Inferior parietal cortex (tissue), 1 donor: ENCODE measurements around the gene ZNF804B.

Experiments
- DNase-seq: peaks from one replicate; pipeline ENCODE4 v3.0.0-alpha.2; 2016; ENCODE audit errors: extremely low spot score

Gene ZNF804B

DNA sequence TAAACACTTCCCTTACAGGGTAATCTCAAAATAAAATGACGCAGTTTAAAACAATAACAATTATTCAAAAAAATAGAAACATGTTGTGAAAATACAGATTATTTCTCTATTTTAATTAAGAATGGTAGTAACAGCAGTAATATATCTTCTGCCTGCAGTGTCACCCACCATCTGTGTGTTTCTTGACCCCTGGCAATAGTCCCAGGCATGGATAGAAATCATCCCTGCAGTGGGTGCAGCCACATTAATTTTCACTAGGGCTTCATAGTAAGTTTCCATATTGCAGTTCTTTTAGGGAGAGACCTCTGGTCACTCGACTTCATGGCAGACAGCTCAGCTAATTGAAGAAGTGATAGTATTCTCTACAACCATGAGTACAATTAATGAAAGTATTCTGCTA, 506.1 kb downstream of the ZNF804B start:
- no peak for DNase-seq

DNA sequence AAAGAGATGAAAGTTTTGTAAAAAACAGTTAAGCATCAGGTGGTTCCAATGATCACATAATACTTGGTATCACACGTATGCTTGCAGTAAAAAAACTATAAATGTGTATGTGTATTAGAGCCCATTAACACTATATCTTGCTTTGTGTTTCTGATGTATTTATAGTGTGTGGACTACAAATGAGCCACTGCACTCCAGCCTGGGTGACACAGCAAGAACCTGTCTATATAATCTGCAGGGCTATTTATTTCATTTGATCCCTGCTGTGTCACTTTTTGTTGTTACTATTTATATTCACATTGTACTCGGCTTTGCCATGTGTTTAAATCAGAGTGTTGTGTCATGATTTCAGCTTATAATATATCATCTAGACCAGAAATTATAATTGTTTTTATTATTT, 523.8 kb downstream of the ZNF804B start:
- no peak for DNase-seq

DNA sequence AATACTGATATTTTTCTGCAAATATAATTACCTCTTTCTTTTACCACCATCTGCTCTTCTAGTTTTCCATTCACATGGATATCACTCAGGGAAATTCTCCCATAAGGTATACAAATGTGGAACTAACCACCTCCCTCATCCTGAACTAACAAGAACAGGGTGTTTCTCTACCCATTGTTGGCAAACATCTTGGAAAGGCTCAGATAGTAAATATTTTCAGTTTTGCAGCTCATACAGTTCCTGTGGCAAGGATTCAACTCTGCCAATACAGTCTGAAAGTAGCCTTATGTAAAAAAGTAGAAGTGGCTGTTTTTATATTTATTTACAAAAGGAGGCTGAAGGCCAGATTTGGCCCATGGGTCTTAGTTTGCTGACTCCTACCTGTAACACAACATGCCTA, 549.0 kb downstream of the ZNF804B start:
- no peak for DNase-seq

DNA sequence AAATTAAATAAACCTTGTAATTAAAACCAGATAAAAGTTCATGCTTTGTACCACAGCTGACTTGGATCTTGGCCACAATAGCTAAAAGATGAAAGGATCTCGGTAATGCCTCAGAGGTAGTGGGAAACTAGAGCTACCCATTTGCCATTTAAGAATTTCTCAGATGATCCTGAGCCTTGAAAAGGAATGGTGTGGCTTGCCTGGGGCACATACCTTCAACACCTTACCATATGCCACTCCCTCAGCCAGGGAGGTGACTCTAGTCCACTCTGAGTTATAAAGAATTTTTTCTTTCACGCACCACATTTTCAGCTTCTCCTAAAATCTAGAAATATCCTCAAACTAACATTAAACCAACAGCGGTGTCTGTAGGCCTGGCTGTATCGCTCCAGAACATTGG, 552.4 kb downstream of the ZNF804B start:
- no peak for DNase-seq

GRCh38 chr7:89312551-89312950, 553.1 kb downstream of the ZNF804B start:
- no peak for DNase-seq

GRCh38 chr7:89316584-89317251, 557.2 kb downstream of the ZNF804B start:
- no peak for DNase-seq

- no peak for DNase-seq
Observed at GRCh38 chr7:89332026-89332425, 572.5 kb downstream of the ZNF804B start.

GRCh38 chr7:89334797-89335196, 575.3 kb downstream of the ZNF804B start:
- no peak for DNase-seq

DNA sequence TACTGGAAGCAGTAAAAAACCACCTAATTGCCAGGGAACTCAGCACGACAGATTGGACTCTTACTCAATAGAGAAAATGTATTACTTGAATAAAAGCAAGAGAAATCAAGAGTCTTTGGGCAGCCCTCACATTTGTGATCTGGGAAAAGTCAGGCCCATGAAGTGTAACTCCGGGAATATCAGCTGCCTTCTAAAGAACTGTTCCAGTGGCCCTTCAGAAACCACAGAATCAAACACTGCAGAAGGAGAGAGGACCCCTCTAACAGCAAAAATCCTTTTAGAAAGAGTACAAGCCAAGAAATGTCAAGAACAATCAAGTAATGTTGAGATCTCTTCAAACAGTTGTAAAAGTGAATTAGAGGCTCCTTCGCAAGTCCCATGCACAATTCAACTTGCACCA, 576.0 kb downstream of the ZNF804B start:
- no peak for DNase-seq

GRCh38 chr7:89336121-89336520, 576.6 kb downstream of the ZNF804B start:
- DNase-seq, result no peak

DNA sequence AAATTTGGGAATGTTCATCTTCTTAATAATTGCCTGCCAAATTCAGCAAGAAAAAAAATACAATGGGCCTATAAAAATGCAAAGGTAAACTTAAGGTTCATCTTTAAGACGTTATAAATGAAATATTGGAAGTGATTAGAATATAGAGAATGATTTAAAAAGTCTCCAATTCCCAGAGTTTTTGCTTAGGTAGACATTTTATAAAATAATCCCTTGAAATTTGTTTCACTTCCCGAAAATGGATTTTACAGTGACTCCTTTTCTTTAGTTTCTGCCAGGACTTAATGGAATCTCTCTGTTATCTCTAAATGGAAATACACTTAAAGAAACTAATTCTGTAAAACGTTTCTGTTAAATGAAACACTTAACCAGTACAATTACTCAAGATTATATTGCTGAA, 580.2 kb downstream of the ZNF804B start:
- DNase-seq, result no peak

GRCh38 chr7:89357121-89357520, 597.6 kb downstream of the ZNF804B start:
- no peak for DNase-seq

- no peak for DNase-seq
Observed at GRCh38 chr7:89377219-89377618, 617.7 kb downstream of the ZNF804B start.

DNA sequence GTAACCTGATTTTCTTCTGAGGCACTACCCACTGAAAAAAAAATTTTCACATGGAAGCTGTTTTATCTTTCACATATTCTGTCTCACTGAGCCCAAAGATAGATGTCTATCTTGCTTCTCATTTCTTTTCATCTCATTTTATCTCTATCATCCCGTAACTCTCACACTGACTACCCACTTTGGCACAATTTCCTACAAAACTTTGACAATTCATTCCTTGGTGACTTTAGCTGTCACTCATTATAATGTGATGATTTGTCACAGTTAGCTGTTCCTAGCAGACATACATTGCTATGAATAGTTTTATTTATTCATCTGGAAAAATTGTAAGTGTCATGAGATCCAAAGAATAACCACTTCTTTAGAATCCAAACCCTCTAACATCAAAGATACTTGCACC, 625.9 kb downstream of the ZNF804B start:
- DNase-seq, result no peak
